ENCODE data around the gene ZNF689.
A peak's percentile ranks its signal among the peaks of the same experiment; 100 is the strongest.

- no peak for TF ChIP-seq CTCF (conservative IDR thresholded peaks at IDR 0.05; ENCODE audit: low read depth, low read length)
- no peak for TF ChIP-seq MAFK (IDR thresholded peaks at IDR 0.05; ENCODE audit: low read depth, low read length)
- TF ChIP-seq SMC3 (IDR thresholded peaks at IDR 0.05; ENCODE audit: low read depth, low read length), result no peak
- peak; percentile 40 for TF ChIP-seq POLR2A (IDR thresholded peaks at IDR 0.05; ENCODE audit: low read depth, low read length)
- no peak for TF ChIP-seq RAD21 (IDR thresholded peaks at IDR 0.05; ENCODE audit: low read length)
- no peak for TF ChIP-seq USF2 (IDR thresholded peaks at IDR 0.05; ENCODE audit: low read depth, low read length)
- TF ChIP-seq RFX5 (IDR thresholded peaks at IDR 0.05; ENCODE audit: low read depth, low read length), result no peak
- TF ChIP-seq NFE2L2 (IDR thresholded peaks at IDR 0.05; ENCODE audit: low read depth, low read length), result no peak
- no peak for TF ChIP-seq CHD1 (IDR thresholded peaks at IDR 0.05; ENCODE audit: low read depth, low read length)
- TF ChIP-seq MXI1 (IDR thresholded peaks at IDR 0.05; ENCODE audit: borderline replicate concordance, low read depth, low read length), result no peak
- TF ChIP-seq MAZ (IDR thresholded peaks at IDR 0.05; ENCODE audit: borderline replicate concordance, low read depth, low read length), result no peak; the same call in 1 of the 2 replicates
These were observed 52.0 kb downstream of the ZNF689 start, which contains the start of gene ZNF764 for GRCh38 chr16:30557957-30558788.

All from IMR-90 (cell line).